IMR-90 (cell line): Measurements from ENCODE around the gene OXSR1. TPM values are rescaled to one million over a fixed set of nuclear protein-coding genes. Genes with fewer than 3 reads are reported as not detected.
"Not testable (repeated sequence)": the region's sequence is repeated elsewhere in the genome, so short reads cannot be mapped to it uniquely, and the experiment has no call there.

Experiments used
- ATAC-seq: fragments of 200-7000 bp; cut with Tn5 transposase; 2 replicates; pipeline ENCODE4 v1.9.1; 2020; ENCODE audit warnings: low read depth, mild to moderate bottlenecking, moderate library complexity
- BruUV-seq: library from RNA; stranded (reverse); fragments of 400-500 nt; replicated peaks from 2 replicates; lab custom pipeline; 2021; lab: Mats Ljungman, UMichigan
- CTCF ChIA-PET: fragments of 300-600 bp; formaldehyde crosslinking; extraction: SDS; loops from one replicate; lab custom pipeline; 2021; ENCODE audit warnings: antibody characterized with exemption; lab: Yijun Ruan, JAX
- POLR2A ChIA-PET: fragments of 300-600 bp; sonication (Branson Sonifier 250); formaldehyde crosslinking; loops from one replicate; lab custom pipeline; 2022; ENCODE audit warnings: antibody characterized with exemption; ENCODE audit not compliant: unreplicated experiment; lab: Charles Lee
- DNase-seq: peaks from one replicate; pipeline ENCODE4 v3.0.0; 2013
- H2AFZ ChIP-seq: replicated peaks from 2 replicates; pipeline ENCODE3; 2013; ENCODE audit warnings: low read length, mild to moderate bottlenecking; ENCODE audit not compliant: poor library complexity
- H2AK5ac ChIP-seq: 2 replicates; pipeline ENCODE4 v1.6.1; 2013; ENCODE audit warnings: low read depth, low read length, inconsistent platforms
- H2AK9ac ChIP-seq: replicated peaks from 2 replicates; pipeline ENCODE3; 2013; ENCODE audit warnings: mild to moderate bottlenecking, low read depth, low read length, moderate library complexity; ENCODE audit not compliant: poor library complexity
- H2BK120ac ChIP-seq: 2 replicates; pipeline ENCODE4 v1.6.1; 2013; ENCODE audit warnings: low read depth, low read length, inconsistent platforms
- H2BK15ac ChIP-seq: 3 replicates; pipeline ENCODE4 v1.6.1; 2013; ENCODE audit warnings: low read depth, low read length, inconsistent platforms
- H2BK20ac ChIP-seq: 2 replicates; pipeline ENCODE4 v1.6.1; 2013; ENCODE audit warnings: low read depth, mild to moderate bottlenecking, inconsistent platforms, low read length, moderate library complexity
- H2BK5ac ChIP-seq: 2 replicates; pipeline ENCODE4 v1.6.1; 2013; ENCODE audit warnings: mild to moderate bottlenecking, low read depth, low read length, inconsistent platforms; ENCODE audit not compliant: poor library complexity, severe bottlenecking
- H3K14ac ChIP-seq: replicated peaks from 2 replicates; pipeline ENCODE4 v1.6.1; 2013; ENCODE audit warnings: low read depth, low read length, inconsistent platforms
- H3K18ac ChIP-seq: 2 replicates; pipeline ENCODE4 v1.6.1; 2013; ENCODE audit warnings: low read depth, low read length, control low read depth
- H3K23ac ChIP-seq: 2 replicates; pipeline ENCODE4 v1.6.1; 2013; ENCODE audit warnings: low read depth, low read length, inconsistent platforms
- H3K27ac ChIP-seq: 2 replicates; pipeline ENCODE4 v1.5.1; 2013; ENCODE audit warnings: mild to moderate bottlenecking, control low read depth, low read length; ENCODE audit not compliant: insufficient read depth
- H3K27me3 ChIP-seq: 2 replicates; pipeline ENCODE4 v1.6.1; 2013; ENCODE audit warnings: low read length; ENCODE audit not compliant: control insufficient read depth, insufficient read depth
- H3K36me3 ChIP-seq: 2 replicates; pipeline ENCODE4 v1.6.1; 2013; ENCODE audit warnings: low read length, mixed read lengths; ENCODE audit not compliant: control insufficient read depth, insufficient read depth
- H3K4ac ChIP-seq: 2 replicates; pipeline ENCODE4 v1.6.1; 2013; ENCODE audit warnings: low read depth, low read length, inconsistent platforms
- H3K4me1 ChIP-seq: 2 replicates; pipeline ENCODE4 v1.6.1; 2013; ENCODE audit warnings: low read length, mixed read lengths; ENCODE audit not compliant: control insufficient read depth, insufficient read depth
- H3K4me2 ChIP-seq: 2 replicates; pipeline ENCODE4 v1.6.1; 2013; ENCODE audit warnings: low read depth, mild to moderate bottlenecking, control low read depth, low read length, moderate library complexity
- H3K4me3 ChIP-seq: 2 replicates; pipeline ENCODE4 v1.5.1; 2013; ENCODE audit warnings: low read depth, mild to moderate bottlenecking, control low read depth, low read length, moderate library complexity; ENCODE audit not compliant: insufficient read depth
- H3K56ac ChIP-seq: 2 replicates; pipeline ENCODE4 v1.6.1; 2013; ENCODE audit warnings: low read length, inconsistent platforms; ENCODE audit not compliant: insufficient read depth; ENCODE audit errors: extremely low read depth
- H3K79me1 ChIP-seq, 2 experiments: 2 replicates each; pipeline ENCODE4 v1.6.1; 2013; ENCODE audit warnings: low read length in 2 of 2, inconsistent platforms in 1 of 2, low read depth in 1 of 2
- H3K9ac ChIP-seq: 2 replicates; pipeline ENCODE4 v1.6.1; 2013; ENCODE audit warnings: low read depth, low read length, control low read depth
- H3K9me1 ChIP-seq: 2 replicates; pipeline ENCODE4 v1.6.1; 2013; ENCODE audit warnings: low read length, inconsistent platforms; ENCODE audit not compliant: insufficient read depth
- H3K9me3 ChIP-seq: 2 replicates; pipeline ENCODE4 v1.6.1; 2013; ENCODE audit warnings: low read length; ENCODE audit not compliant: control insufficient read depth, insufficient read depth
- H4K20me1 ChIP-seq: 2 replicates; pipeline ENCODE4 v1.6.1; 2013; ENCODE audit warnings: low read length, inconsistent platforms; ENCODE audit not compliant: insufficient read depth
- H4K5ac ChIP-seq: 2 replicates; pipeline ENCODE4 v1.6.1; 2013; ENCODE audit warnings: mild to moderate bottlenecking, low read depth, low read length, control low read depth
- H4K8ac ChIP-seq, 2 experiments: 2 replicates each; pipeline ENCODE4 v1.6.1; 2013; ENCODE audit warnings: low read depth in 2 of 2, low read length in 2 of 2, control low read depth in 1 of 2, inconsistent platforms in 1 of 2
- H4K91ac ChIP-seq: 2 replicates; pipeline ENCODE4 v1.6.1; 2013; ENCODE audit warnings: low read depth, low read length, inconsistent platforms; ENCODE audit not compliant: insufficient read depth
- WGBS, 2 experiments: methylation state at CpG; one replicate each; pipeline versions ENCODE4 v1.1.5 to v1.1.7; 2013; ENCODE audit warnings: missing lambda C conversion rate in 2 of 2; ENCODE audit not compliant: insufficient read length in 1 of 2; ENCODE audit errors: extremely low coverage in 2 of 2; 5-methylcytosine and 5-hydroxymethylcytosine counted together
- dilution Hi-C: fragments of 300-500 bp; cut with HindIII; formaldehyde crosslinking; loops from one replicate; pipeline ENCODE4 v1.14.3; 2018; ENCODE audit warnings: low sequenced_read_pairs; ENCODE audit not compliant: unreplicated experiment
- in situ Hi-C: fragments of 300-500 bp; cut with MboI; formaldehyde crosslinking; loops from 3 replicates; pipeline ENCODE4 v1.14.3; 2019; ENCODE audit warnings: low sequenced_read_pairs, inconsistent platforms, mixed read lengths
- intact Hi-C: fragments of 100-400 bp; cut with micrococcal nuclease; formaldehyde crosslinking; loops from 2 replicates; pipeline ENCODE4 v1.10.0; 2022
- polyA plus RNA-seq, 3 experiments: library from polyadenylated mRNA; depleted of rRNA; stranded (reverse); fragments of >200 nt; gene quantifications; 2 replicates each; pipeline ENCODE4 v1.2.3, GENCODE V29; 2012; ENCODE audit warnings: low replicate concordance in 1 of 3
- total RNA-seq: library from RNA; depleted of rRNA; stranded (reverse); fragments of >200 nt; gene quantifications from 2 replicates; pipeline ENCODE4 v1.2.3, GENCODE V29; 2012

OXSR1 gene
- total and polyA plus RNA-seq, 2 of the 4 experiments (the other 2 are of a cell fraction), result 32.9 to 37.6 TPM

GRCh38 chr3:38202931-38203330, 37.6 kb downstream of the OXSR1 start:
- H3K4me2 ChIP-seq, BruUV-seq, H3K9me3 ChIP-seq, H3K4ac ChIP-seq, H3K18ac ChIP-seq, dilution Hi-C loops, CTCF ChIA-PET, H2BK120ac ChIP-seq, H3K23ac ChIP-seq, H3K4me1 ChIP-seq, H2AK5ac ChIP-seq, H3K9ac ChIP-seq, DNase-seq, H3K56ac ChIP-seq, H2AK9ac ChIP-seq, H4K5ac ChIP-seq, H4K91ac ChIP-seq, intact Hi-C loops, H4K8ac ChIP-seq, H3K27ac ChIP-seq, H3K4me3 ChIP-seq, H3K14ac ChIP-seq, in situ Hi-C loops, H2BK15ac ChIP-seq, H2BK20ac ChIP-seq, POLR2A ChIA-PET, H2BK5ac ChIP-seq, H3K27me3 ChIP-seq, ATAC-seq, H2AFZ ChIP-seq: not testable (repeated sequence)
- Histone ChIP-seq H4K20me1 (peaks cover 28% of the 10 kb centered on the region; the same call in 1 of the 2 replicates), H3K9me1 (peaks cover 14% of the 10 kb centered on the region; the same call in 1 of the 2 replicates), H3K79me1 (peaks cover 54 to 73% of the 10 kb centered on the region in 2 experiments), H3K36me3 (peaks cover 31% of the 10 kb centered on the region)
- 100% methylated on average over 1 of the region's 12 CpGs; no CpG with 5 or more reads in 1 of the 2 experiments for WGBS, 2 experiments
